D721Med (cell line): ENCODE results near the gene CYP2J2.
"Not testable (repeated sequence)": the region's sequence is repeated elsewhere in the genome, so short reads cannot be mapped to it uniquely, and the experiment has no call there.

Experiments used
- DNase-seq: peaks from one replicate; pipeline ENCODE4 v3.0.0; 2011; ENCODE audit warnings: low spot score; ENCODE audit not compliant: insufficient read length
- FAIRE-seq: peaks from 2 replicates; lab custom pipeline; 2011; peaks lifted over from hg19 to GRCh38; lab: Jason Lieb, UNC
- TF ChIP-seq, protein P1 (sequence below): IDR thresholded peaks from 2 replicates; pipeline ENCODE4 v1.5.1; 2012; ENCODE audit warnings: mild to moderate bottlenecking, control low read depth; ENCODE audit not compliant: insufficient read depth; ENCODE audit errors: missing control alignments

The CYP2J2 gene

DNA sequence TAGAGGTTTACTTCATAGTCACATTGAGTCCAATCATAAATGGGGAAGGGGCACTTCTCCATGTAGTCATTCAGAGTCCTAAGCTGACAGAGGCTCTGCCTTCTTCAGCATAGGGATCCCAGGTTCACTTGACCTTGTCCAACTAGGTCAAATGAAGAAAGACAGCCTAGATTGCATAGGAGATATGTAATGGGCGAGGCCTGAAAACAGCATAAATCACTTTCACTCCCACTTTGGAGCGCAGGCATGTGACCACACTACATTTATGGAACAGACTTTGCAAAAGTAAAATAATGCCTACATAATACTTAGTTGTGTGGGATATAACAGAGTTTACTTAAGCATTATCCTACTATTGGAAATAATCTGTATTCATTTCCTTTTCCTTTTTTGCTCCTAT is 60.1 kb downstream of the CYP2J2 start:
- DNase-seq: no peak
- no peak for FAIRE-seq
- TF ChIP-seq, protein P1, sequence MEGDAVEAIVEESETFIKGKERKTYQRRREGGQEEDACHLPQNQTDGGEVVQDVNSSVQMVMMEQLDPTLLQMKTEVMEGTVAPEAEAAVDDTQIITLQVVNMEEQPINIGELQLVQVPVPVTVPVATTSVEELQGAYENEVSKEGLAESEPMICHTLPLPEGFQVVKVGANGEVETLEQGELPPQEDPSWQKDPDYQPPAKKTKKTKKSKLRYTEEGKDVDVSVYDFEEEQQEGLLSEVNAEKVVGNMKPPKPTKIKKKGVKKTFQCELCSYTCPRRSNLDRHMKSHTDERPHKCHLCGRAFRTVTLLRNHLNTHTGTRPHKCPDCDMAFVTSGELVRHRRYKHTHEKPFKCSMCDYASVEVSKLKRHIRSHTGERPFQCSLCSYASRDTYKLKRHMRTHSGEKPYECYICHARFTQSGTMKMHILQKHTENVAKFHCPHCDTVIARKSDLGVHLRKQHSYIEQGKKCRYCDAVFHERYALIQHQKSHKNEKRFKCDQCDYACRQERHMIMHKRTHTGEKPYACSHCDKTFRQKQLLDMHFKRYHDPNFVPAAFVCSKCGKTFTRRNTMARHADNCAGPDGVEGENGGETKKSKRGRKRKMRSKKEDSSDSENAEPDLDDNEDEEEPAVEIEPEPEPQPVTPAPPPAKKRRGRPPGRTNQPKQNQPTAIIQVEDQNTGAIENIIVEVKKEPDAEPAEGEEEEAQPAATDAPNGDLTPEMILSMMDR: no peak

DNA sequence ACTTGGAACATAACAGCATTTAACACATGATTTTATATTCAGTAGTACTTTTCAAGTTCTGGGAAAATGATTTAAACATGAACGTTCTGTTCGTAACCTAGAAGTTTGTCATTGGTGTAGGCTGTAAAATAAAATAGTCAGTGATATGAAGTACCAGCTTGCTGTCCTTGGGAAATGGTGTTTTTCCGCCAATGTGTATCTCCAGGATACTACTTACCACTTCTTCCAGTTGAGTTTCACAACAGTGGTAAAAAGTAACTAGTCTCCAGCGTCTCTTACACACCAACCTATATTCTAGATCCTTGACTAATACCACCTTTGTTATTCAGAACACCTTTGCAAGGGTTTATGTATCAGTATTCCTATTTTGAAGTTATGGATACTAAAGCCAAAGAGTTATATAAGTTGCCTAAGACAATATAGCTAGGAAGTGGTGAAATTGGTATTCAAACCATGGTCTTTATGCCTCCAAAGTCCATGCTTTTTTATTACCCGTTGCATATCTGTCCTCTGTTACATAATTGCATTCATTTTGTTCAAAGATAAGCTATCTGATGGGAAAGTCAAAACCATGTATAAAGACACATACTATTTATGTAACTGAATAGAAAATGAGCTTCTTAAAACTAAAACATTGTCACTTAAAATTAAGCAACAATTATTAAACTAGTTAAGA is 68.8 kb downstream of the CYP2J2 start:
- no peak for FAIRE-seq
- no peak for DNase-seq
- TF ChIP-seq, protein P1: no peak

DNA sequence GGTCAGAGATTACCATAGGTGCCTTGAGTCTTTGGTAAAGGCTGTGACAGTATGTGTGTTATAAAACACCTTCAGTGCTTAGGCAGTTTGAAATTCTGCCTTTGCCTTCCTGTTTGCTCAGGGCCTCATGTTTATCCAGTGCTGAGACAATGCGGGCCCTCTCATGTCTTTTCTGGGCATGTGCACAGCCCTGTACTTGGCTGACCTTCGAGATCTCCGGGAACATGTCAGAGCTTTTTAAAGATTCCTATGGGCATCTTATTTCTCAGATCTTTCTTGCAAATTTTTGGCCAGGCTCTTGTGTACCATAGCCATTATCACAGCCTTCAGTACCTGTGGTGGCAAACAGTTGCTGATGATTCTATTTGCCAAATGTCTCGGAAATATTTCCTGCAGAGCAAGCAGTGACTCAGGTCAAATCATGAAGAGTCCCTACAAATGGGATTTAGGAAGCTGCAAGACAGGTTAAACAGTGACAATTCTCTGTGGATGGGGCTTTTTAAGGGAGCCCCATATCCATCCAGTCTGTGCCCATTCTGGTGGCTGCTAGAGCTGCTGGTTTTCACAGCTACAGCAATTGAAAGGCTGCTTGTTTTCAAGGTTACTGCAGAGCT is 69.7 kb downstream of the CYP2J2 start:
- TF ChIP-seq, protein P1: no peak
- no peak for DNase-seq
- no peak for FAIRE-seq

DNA sequence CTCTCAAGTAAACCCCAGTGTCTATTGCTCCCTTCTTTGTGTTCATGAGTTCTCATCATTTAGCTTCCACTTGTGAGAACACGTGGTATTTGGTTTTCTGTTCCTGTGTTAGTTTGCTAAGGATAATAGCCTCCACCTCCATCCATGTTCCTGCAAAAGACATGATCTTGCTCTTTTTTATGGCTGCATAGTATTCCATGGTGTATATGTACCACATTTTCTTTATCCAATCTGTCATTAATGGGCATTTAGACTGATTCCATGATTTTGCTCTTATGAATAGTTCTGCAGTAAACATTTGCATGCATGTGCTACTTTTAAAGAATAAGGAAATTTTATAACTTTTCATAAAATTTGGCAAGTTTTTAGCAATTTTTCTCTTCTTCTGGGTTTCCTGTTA is 71.3 kb downstream of the CYP2J2 start:
- not testable (repeated sequence) for FAIRE-seq, DNase-seq

DNA sequence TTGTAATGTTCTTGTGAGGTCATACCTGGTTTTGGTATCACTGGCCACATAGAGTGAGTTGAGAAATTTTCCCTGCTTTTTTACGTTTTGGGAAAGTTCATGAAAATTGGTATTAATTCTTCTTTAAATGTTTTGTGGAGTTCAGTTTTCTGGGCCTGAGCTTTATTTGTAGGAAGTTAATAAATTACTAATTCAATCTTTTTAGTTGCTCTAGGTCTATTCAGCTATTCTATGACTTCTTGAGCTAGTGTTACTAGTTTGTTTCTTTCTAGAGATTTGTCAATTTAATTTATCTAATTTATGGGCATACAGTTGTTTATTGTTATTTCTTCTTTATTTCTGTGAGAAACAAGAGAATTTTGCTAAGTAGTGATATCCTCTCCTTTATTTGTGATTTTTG is 74.5 kb downstream of the CYP2J2 start:
- DNase-seq (no peak), FAIRE-seq (no peak)
- TF ChIP-seq, protein P1: no peak

DNA sequence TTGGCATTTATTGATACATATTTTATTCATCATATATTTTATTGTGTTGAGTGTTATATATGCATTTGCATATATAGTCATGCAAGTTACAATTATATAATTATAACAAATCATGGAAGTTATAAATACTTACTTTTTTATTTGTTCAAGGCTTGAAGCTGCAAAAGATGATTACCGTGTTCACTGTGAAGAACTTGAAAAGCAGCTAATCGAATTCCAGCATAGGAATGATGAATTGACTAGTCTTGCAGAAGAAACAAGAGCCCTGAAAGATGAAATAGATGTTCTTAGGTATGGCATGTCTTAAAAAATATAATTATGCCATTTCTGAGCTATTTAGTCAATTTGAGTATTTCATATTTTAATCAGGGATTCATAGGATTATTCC is 79.7 kb downstream of the CYP2J2 start:
- DNase-seq: no peak
- TF ChIP-seq, protein P1: no peak
- no peak for FAIRE-seq

DNA sequence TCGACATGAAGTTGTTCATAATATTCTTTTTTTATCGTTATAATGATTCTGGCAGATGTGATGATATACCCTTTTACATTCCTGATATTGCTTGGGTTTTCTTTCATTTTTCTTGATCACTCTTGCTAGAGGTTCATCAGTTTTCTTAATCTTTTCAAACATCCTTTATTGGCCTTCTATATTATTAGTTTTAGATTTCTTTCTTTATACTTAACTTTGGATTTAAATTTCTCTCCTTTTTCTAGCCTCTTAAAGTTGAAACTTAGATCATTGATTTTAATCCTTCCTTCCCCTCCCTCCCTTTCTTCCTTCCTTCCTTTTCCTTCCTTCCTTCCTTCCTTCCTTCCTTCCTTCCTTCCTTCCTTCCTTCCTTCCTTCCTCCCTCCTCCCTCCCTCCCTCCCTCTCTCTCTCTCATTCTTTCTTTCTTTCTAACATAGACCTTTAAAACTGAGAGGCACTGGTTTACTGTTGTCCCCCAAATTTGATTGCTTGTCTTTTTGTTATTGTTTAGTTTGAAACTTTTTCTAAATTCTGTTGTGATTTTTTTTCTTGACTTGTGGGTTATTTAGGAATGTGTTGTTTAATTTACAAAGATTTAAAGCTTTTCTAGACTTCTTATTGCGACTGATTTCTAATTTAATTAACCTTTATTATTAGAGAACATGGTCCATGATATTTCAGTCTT is 80.2 kb downstream of the CYP2J2 start:
- DNase-seq: no peak
- TF ChIP-seq, protein P1: no peak
- no peak for FAIRE-seq
